Placental epithelial cell (primary cell): Measurements from ENCODE around the gene FOXD4L4. TPM values are rescaled to one million over a fixed set of nuclear protein-coding genes. Genes with fewer than 3 reads are reported as not detected.

Experiments used
- total RNA-seq: library from RNA; depleted of rRNA; stranded (reverse); fragments of >200 nt; gene quantifications from 2 replicates; pipeline ENCODE4 v1.2.3, GENCODE V29; 2012

FOXD4L4 gene
- total RNA-seq, result 0.39 and 0.43 TPM in 2 replicates

DNA sequence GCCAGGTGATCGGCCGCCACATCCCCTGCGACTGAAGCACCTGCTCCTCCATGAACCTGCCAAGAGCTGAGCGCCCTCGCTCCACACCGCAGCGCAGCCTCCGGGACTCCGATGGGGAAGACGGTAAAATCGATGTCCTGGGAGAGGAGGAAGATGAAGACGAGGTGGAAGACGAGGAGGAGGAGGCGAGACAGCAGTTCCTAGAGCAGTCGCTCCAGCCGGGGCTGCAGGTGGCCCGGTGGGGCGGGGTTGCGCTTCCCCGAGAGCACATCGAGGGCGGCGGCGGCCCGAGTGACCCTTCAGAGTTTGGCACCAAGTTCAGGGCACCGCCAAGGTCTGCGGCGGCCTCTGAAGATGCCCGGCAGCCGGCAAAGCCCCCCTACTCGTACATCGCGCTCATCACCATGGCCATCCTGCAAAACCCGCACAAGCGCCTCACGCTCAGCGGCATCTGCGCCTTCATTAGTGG, at the start of gene FOXD4L4:
Gene FOXD4L4, plus strand, starts transcription at position 51 of the 469 bp plus-strand sequence. Its CDS starts 0 bp downstream, at position 51.

Other genes starting within 250 kb of the FOXD4L4 start
- gene ZNG1E, start 61.2 kb upstream of the FOXD4L4 start, total RNA-seq, result 37.6 and 37.7 TPM in 2 replicates